HFFc6 (cell line): ENCODE data around the gene TMEM167B. TPM values are rescaled to one million over a fixed set of nuclear protein-coding genes. Genes with fewer than 3 reads are reported as not detected.

Experiments
- DNase-seq: peaks from one replicate; pipeline ENCODE4 v3.0.0-alpha.2; 2018
- H3K27ac Mint-ChIP-seq: 2 replicates; pipeline ENCODE4 v1.8.0; 2020; ENCODE audit warnings: mild to moderate bottlenecking, mixed read lengths
- H3K27me3 Mint-ChIP-seq: 2 replicates; pipeline ENCODE4 v1.8.0; 2021; ENCODE audit warnings: mild to moderate bottlenecking, moderate library complexity, mixed read lengths; ENCODE audit not compliant: insufficient read depth
- H3K36me3 Mint-ChIP-seq: 2 replicates; pipeline ENCODE4 v1.8.0; 2021; ENCODE audit warnings: low read depth, mixed read lengths
- H3K4me1 Mint-ChIP-seq: 2 replicates; pipeline ENCODE4 v1.8.0; 2020; ENCODE audit warnings: low read depth, mixed read lengths
- H3K4me3 Mint-ChIP-seq: 2 replicates; pipeline ENCODE4 v1.8.0; 2020; ENCODE audit warnings: mild to moderate bottlenecking, moderate library complexity, mixed read lengths
- H3K9me3 Mint-ChIP-seq: 2 replicates; pipeline ENCODE4 v1.8.0; 2020; ENCODE audit warnings: mild to moderate bottlenecking, mixed read lengths
- total RNA-seq, 6 experiments: library from RNA; stranded (reverse); fragmentation: NEBNext Ultra II Directional; extraction: Animal tissue kit (Norgen Biotek cat#: 25700); gene quantifications; 2 replicates in 1 of 6; 3 replicates in 5 of 6; pipeline ENCODE4 v1.2.3, GENCODE V29; 2021
- TF ChIP-seq, protein P1 (sequence below): fragments of 200-600 bp; sonication (generic); IDR thresholded peaks from 2 replicates; pipeline ENCODE4 v1.5.0; 2021; ENCODE audit warnings: antibody characterized with exemption, mild to moderate bottlenecking

TMEM167B gene
- total RNA-seq, 6 experiments from 2014 or later = 48.0 to 58.6 (median 53.5) TPM

DNA sequence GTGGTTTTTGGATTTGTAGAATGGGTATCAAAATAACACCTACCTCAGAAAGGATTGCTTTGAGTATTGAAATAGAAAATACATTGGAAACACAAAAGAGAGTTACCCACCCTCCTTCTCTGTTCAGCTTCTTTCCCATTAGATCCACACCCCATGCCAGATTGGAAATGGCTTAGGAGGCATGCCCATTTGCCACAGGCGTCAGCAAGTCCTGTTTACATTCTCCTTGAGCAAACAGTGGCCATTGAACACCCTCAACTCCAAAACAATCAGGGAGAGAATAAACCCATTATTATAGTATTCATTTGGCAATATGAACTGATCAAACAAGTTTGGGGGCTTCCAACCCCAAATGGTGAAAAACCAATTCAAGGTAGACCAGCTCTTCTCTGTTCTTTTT, 25.7 kb downstream of the TMEM167B start:
- H3K9me3 Mint-ChIP-seq = no peaks in the 10 kb centered on the region
- TF ChIP-seq, protein P1, sequence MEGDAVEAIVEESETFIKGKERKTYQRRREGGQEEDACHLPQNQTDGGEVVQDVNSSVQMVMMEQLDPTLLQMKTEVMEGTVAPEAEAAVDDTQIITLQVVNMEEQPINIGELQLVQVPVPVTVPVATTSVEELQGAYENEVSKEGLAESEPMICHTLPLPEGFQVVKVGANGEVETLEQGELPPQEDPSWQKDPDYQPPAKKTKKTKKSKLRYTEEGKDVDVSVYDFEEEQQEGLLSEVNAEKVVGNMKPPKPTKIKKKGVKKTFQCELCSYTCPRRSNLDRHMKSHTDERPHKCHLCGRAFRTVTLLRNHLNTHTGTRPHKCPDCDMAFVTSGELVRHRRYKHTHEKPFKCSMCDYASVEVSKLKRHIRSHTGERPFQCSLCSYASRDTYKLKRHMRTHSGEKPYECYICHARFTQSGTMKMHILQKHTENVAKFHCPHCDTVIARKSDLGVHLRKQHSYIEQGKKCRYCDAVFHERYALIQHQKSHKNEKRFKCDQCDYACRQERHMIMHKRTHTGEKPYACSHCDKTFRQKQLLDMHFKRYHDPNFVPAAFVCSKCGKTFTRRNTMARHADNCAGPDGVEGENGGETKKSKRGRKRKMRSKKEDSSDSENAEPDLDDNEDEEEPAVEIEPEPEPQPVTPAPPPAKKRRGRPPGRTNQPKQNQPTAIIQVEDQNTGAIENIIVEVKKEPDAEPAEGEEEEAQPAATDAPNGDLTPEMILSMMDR = no peak
- no peak for DNase-seq
- peaks cover 32% of the 10 kb centered on the region for H3K27me3 Mint-ChIP-seq
- peaks cover 26% of the 10 kb centered on the region for H3K4me1 Mint-ChIP-seq
- H3K4me3 Mint-ChIP-seq = no peak overlapping the region
- H3K36me3 Mint-ChIP-seq = no peaks in the 10 kb centered on the region
- H3K27ac Mint-ChIP-seq = no peak overlapping the region

- H3K4me3 Mint-ChIP-seq = no peak overlapping the region
- no peaks in the 10 kb centered on the region for H3K9me3 Mint-ChIP-seq
- TF ChIP-seq, protein P1 = no peak
- no peak for DNase-seq
- peaks cover 11% of the 10 kb centered on the region for H3K4me1 Mint-ChIP-seq
- peaks cover 23% of the 10 kb centered on the region for H3K27me3 Mint-ChIP-seq
- H3K36me3 Mint-ChIP-seq = no peaks in the 10 kb centered on the region
- H3K27ac Mint-ChIP-seq = no peak overlapping the region
Measured at GRCh38 chr1:109118089-109118488, 27.5 kb downstream of the TMEM167B start.

DNA sequence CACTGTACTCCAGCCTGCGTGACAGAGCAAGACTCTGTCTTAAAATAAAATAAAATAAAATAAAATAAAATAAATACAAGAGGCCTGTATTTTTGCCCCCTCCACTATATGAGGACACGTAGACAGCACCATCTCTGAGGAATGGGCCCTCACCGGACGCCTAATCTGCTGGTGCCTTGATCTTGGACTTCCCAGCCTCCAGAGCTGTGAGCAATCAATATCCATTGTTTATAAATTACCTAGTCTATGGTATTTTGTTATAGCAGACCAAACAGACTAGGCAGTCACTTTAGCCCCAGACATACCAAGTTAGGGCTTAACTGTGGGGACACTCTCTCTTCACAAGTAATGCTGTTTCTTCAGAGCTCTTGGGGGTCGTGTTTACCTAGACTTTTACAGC, 29.8 kb downstream of the TMEM167B start:
- no peak overlapping the region for H3K27ac Mint-ChIP-seq
- no peaks in the 10 kb centered on the region for H3K4me1 Mint-ChIP-seq
- no peak for DNase-seq
- TF ChIP-seq, protein P1 = no peak
- H3K9me3 Mint-ChIP-seq = no peaks in the 10 kb centered on the region
- peaks cover 20% of the 10 kb centered on the region for H3K27me3 Mint-ChIP-seq
- H3K4me3 Mint-ChIP-seq = no peak overlapping the region
- no peaks in the 10 kb centered on the region for H3K36me3 Mint-ChIP-seq

- H3K9me3 Mint-ChIP-seq = no peaks in the 10 kb centered on the region
- no peak overlapping the region for H3K27ac Mint-ChIP-seq
- H3K4me3 Mint-ChIP-seq = no peak overlapping the region
- H3K4me1 Mint-ChIP-seq = no peaks in the 10 kb centered on the region
- no peak for DNase-seq
- H3K36me3 Mint-ChIP-seq = no peaks in the 10 kb centered on the region
- H3K27me3 Mint-ChIP-seq = peaks cover 4% of the 10 kb centered on the region; the same call in 1 of the 2 replicates
- TF ChIP-seq, protein P1 = no peak
Measured at GRCh38 chr1:109131059-109131458, 40.5 kb downstream of the TMEM167B start.

GRCh38 chr1:109131800-109132199, 41.2 kb downstream of the TMEM167B start:
- no peaks in the 10 kb centered on the region for H3K4me1 Mint-ChIP-seq
- H3K36me3 Mint-ChIP-seq = no peaks in the 10 kb centered on the region
- no peak for DNase-seq
- H3K27ac Mint-ChIP-seq = no peak overlapping the region
- TF ChIP-seq, protein P1 = no peak
- no peaks in the 10 kb centered on the region for H3K9me3 Mint-ChIP-seq
- H3K27me3 Mint-ChIP-seq = peaks cover 9% of the 10 kb centered on the region; the same call in 1 of the 2 replicates
- H3K4me3 Mint-ChIP-seq = no peak overlapping the region
